MM.1S (cell line): ENCODE measurements around the gene MUC13.

Experiments
- EZH2 ChIP-seq: fragments of 300-600 bp; sonication (generic); optimal IDR thresholded peaks from 2 replicates; pipeline ENCODE3; 2017; ENCODE audit warnings: low read depth, mild to moderate bottlenecking, antibody characterized with exemption, low read length, mixed read lengths
- TF ChIP-seq, protein P1 (sequence below): fragments of 300-600 bp; sonication (generic); IDR thresholded peaks from 2 replicates; pipeline ENCODE4 v1.5.1; 2016; ENCODE audit warnings: antibody characterized with exemption, low read length, mixed read lengths

DNA sequence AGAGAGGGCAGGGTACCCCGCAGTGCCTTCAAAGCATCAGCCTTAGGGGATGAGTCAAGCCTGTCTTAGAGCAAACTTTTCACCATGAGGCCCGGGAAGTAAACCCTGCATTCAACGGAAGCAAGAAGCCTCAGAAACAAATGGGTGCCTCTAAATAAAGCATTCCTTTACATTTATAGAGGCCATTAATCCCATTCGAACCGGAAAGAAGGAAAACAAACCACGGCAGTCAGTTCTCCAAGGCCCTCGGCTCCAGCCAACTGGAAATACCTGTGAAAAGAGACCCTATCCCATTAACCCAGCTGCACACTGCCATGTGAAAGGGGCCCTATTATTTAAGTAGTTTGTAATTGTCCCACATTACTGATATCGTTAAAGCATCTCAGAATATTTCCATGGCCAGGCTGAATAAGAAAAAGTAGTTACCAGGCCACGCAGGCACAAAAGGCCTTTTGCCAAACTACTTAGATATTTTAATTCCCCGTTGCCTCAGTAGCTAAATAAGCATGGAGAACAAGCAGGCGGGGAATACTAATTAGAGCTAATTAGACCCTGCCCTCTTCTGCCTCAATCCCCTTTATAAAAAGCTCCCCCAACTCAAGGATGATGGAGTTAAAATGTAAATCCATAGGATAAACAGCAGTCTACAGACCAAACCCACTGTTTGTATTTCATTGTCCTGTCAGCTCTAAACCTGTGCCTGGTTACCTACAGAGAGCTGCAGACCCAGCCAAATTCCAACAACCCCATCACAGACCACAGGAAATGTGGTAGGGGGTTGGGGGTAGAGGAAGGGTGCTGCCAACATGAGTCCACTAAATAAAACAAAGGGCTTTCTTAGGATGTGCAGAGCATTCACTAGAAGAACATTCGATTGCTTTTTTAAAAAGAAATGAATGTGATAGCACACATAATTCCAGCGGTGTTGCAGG lies 51.5 kb downstream of the MUC13 start:
- TF ChIP-seq, protein P1, sequence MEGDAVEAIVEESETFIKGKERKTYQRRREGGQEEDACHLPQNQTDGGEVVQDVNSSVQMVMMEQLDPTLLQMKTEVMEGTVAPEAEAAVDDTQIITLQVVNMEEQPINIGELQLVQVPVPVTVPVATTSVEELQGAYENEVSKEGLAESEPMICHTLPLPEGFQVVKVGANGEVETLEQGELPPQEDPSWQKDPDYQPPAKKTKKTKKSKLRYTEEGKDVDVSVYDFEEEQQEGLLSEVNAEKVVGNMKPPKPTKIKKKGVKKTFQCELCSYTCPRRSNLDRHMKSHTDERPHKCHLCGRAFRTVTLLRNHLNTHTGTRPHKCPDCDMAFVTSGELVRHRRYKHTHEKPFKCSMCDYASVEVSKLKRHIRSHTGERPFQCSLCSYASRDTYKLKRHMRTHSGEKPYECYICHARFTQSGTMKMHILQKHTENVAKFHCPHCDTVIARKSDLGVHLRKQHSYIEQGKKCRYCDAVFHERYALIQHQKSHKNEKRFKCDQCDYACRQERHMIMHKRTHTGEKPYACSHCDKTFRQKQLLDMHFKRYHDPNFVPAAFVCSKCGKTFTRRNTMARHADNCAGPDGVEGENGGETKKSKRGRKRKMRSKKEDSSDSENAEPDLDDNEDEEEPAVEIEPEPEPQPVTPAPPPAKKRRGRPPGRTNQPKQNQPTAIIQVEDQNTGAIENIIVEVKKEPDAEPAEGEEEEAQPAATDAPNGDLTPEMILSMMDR, result no peak
- TF ChIP-seq EZH2, result no peak
